ENCODE data around the gene MIPOL1.

The MIPOL1 gene

GRCh38 chr14:37399517-37399916 lies 201.8 kb downstream of the MIPOL1 start:
- H3K27ac Mint-ChIP-seq: no peak overlapping the region
- H3K36me3 Mint-ChIP-seq: no peaks in the 10 kb centered on the region
- H3K4me3 Mint-ChIP-seq: no peak overlapping the region
- H3K27me3 Mint-ChIP-seq: no peaks in the 10 kb centered on the region
- DNase-seq (no peak), ATAC-seq (replicated peaks) (no peak)
- peaks cover 17 to 28% of the 10 kb centered on the region in 2 donors for H3K9me3 Mint-ChIP-seq
- no peaks in the 10 kb centered on the region for H3K4me1 Mint-ChIP-seq

GRCh38 chr14:37401093-37401492 lies 203.4 kb downstream of the MIPOL1 start:
- ATAC-seq (replicated peaks) (no peak), DNase-seq (no peak)
- Mint-ChIP-seq H3K9me3 (peaks cover 9 to 16% of the 10 kb centered on the region in 2 donors), H3K27me3 (no peaks in the 10 kb centered on the region), H3K36me3 (no peaks in the 10 kb centered on the region), H3K4me1 (no peaks in the 10 kb centered on the region), H3K4me3 (no peak overlapping the region), H3K27ac (no peak overlapping the region)

GRCh38 chr14:37403626-37404025 lies 205.9 kb downstream of the MIPOL1 start:
- H3K36me3 Mint-ChIP-seq: no peaks in the 10 kb centered on the region
- H3K4me3 Mint-ChIP-seq: no peak overlapping the region
- H3K4me1 Mint-ChIP-seq: no peaks in the 10 kb centered on the region
- DNase-seq (no peak), ATAC-seq (replicated peaks) (no peak)
- no peak overlapping the region for H3K27ac Mint-ChIP-seq
- no peaks in the 10 kb centered on the region for H3K27me3 Mint-ChIP-seq
- peaks cover 3 to 8% of the 10 kb centered on the region in 2 donors for H3K9me3 Mint-ChIP-seq

GRCh38 chr14:37406095-37406494 lies 208.4 kb downstream of the MIPOL1 start:
- Mint-ChIP-seq H3K4me1 (no peaks in the 10 kb centered on the region), H3K9me3 (peaks cover 2 to 3% of the 10 kb centered on the region in 2 donors), H3K4me3 (no peak overlapping the region), H3K27me3 (no peaks in the 10 kb centered on the region), H3K36me3 (no peaks in the 10 kb centered on the region), H3K27ac (no peak overlapping the region)
- ATAC-seq (replicated peaks) (no peak), DNase-seq (no peak)

GRCh38 chr14:37411079-37411735 lies 213.5 kb downstream of the MIPOL1 start:
- no peak overlapping the region for H3K27ac Mint-ChIP-seq
- H3K4me1 Mint-ChIP-seq: no peaks in the 10 kb centered on the region
- H3K9me3 Mint-ChIP-seq: peaks cover 0 to 2% of the 10 kb centered on the region in 2 donors
- no peak for ATAC-seq (replicated peaks)
- no peak for DNase-seq
- no peaks in the 10 kb centered on the region for H3K27me3 Mint-ChIP-seq
- no peaks in the 10 kb centered on the region for H3K36me3 Mint-ChIP-seq
- no peak overlapping the region for H3K4me3 Mint-ChIP-seq

GRCh38 chr14:37413050-37413449 lies 215.3 kb downstream of the MIPOL1 start:
- peaks cover 0 to 2% of the 10 kb centered on the region in 2 donors for H3K9me3 Mint-ChIP-seq
- H3K4me3 Mint-ChIP-seq: no peak overlapping the region
- no peak overlapping the region for H3K27ac Mint-ChIP-seq
- no peaks in the 10 kb centered on the region for H3K36me3 Mint-ChIP-seq
- H3K27me3 Mint-ChIP-seq: no peaks in the 10 kb centered on the region
- H3K4me1 Mint-ChIP-seq: no peaks in the 10 kb centered on the region
- ATAC-seq (replicated peaks): no peak
- DNase-seq: no peak

- H3K4me1 Mint-ChIP-seq: no peaks in the 10 kb centered on the region
- DNase-seq: no peak
- H3K4me3 Mint-ChIP-seq: no peak overlapping the region
- no peak overlapping the region for H3K27ac Mint-ChIP-seq
- peaks cover 0 to 2% of the 10 kb centered on the region in 2 donors for H3K9me3 Mint-ChIP-seq
- no peaks in the 10 kb centered on the region for H3K36me3 Mint-ChIP-seq
- no peak for ATAC-seq (replicated peaks)
- no peaks in the 10 kb centered on the region for H3K27me3 Mint-ChIP-seq
These were observed 215.8 kb downstream of the MIPOL1 start for GRCh38 chr14:37413504-37414003.

GRCh38 chr14:37416264-37416663 lies 218.5 kb downstream of the MIPOL1 start:
- Mint-ChIP-seq H3K4me1 (no peaks in the 10 kb centered on the region), H3K27me3 (no peaks in the 10 kb centered on the region), H3K9me3 (no peaks in the 10 kb centered on the region), H3K27ac (no peak overlapping the region), H3K36me3 (no peaks in the 10 kb centered on the region), H3K4me3 (no peak overlapping the region)
- DNase-seq (no peak), ATAC-seq (replicated peaks) (no peak)

- no peaks in the 10 kb centered on the region for H3K9me3 Mint-ChIP-seq
- no peaks in the 10 kb centered on the region for H3K27me3 Mint-ChIP-seq
- ATAC-seq (replicated peaks) (no peak), DNase-seq (no peak)
- no peak overlapping the region for H3K27ac Mint-ChIP-seq
- H3K4me3 Mint-ChIP-seq: no peak overlapping the region
- H3K36me3 Mint-ChIP-seq: no peaks in the 10 kb centered on the region
- H3K4me1 Mint-ChIP-seq: no peaks in the 10 kb centered on the region
These were observed 219.4 kb downstream of the MIPOL1 start for GRCh38 chr14:37417151-37417550.

- Mint-ChIP-seq H3K27ac (no peak overlapping the region), H3K27me3 (no peaks in the 10 kb centered on the region), H3K36me3 (no peaks in the 10 kb centered on the region), H3K4me3 (no peak overlapping the region), H3K9me3 (no peaks in the 10 kb centered on the region), H3K4me1 (no peaks in the 10 kb centered on the region)
- no peak for DNase-seq
- no peak for ATAC-seq (replicated peaks)
These were observed 220.1 kb downstream of the MIPOL1 start for GRCh38 chr14:37417833-37418232.

GRCh38 chr14:37420622-37421021 lies 222.9 kb downstream of the MIPOL1 start:
- Mint-ChIP-seq H3K4me1 (no peaks in the 10 kb centered on the region), H3K4me3 (no peak overlapping the region), H3K9me3 (no peaks in the 10 kb centered on the region), H3K36me3 (no peaks in the 10 kb centered on the region), H3K27me3 (no peaks in the 10 kb centered on the region), H3K27ac (no peak overlapping the region)
- ATAC-seq (replicated peaks) (no peak), DNase-seq (no peak)

GRCh38 chr14:37422319-37422718 lies 224.6 kb downstream of the MIPOL1 start:
- Mint-ChIP-seq H3K4me3 (no peak overlapping the region), H3K27ac (no peak overlapping the region), H3K36me3 (no peaks in the 10 kb centered on the region), H3K9me3 (no peaks in the 10 kb centered on the region), H3K27me3 (no peaks in the 10 kb centered on the region), H3K4me1 (no peaks in the 10 kb centered on the region)
- DNase-seq (no peak), ATAC-seq (replicated peaks) (no peak)

GRCh38 chr14:37422748-37423147 lies 225.0 kb downstream of the MIPOL1 start:
- Mint-ChIP-seq H3K9me3 (no peaks in the 10 kb centered on the region), H3K27ac (no peak overlapping the region), H3K4me1 (no peaks in the 10 kb centered on the region), H3K4me3 (no peak overlapping the region), H3K27me3 (no peaks in the 10 kb centered on the region), H3K36me3 (no peaks in the 10 kb centered on the region)
- DNase-seq (no peak), ATAC-seq (replicated peaks) (no peak)

GRCh38 chr14:37428954-37429353 lies 231.2 kb downstream of the MIPOL1 start:
- Mint-ChIP-seq H3K4me3 (no peak overlapping the region), H3K36me3 (no peaks in the 10 kb centered on the region), H3K9me3 (peaks cover 2 to 9% of the 10 kb centered on the region in 2 donors), H3K4me1 (no peaks in the 10 kb centered on the region), H3K27me3 (no peaks in the 10 kb centered on the region), H3K27ac (no peak overlapping the region)
- no peak for DNase-seq
- ATAC-seq (replicated peaks): no peak

GRCh38 chr14:37429618-37430017 lies 231.9 kb downstream of the MIPOL1 start:
- no peak overlapping the region for H3K27ac Mint-ChIP-seq
- ATAC-seq (replicated peaks) (no peak), DNase-seq (no peak)
- H3K9me3 Mint-ChIP-seq: peaks cover 2 to 9% of the 10 kb centered on the region in 2 donors
- H3K4me1 Mint-ChIP-seq: no peaks in the 10 kb centered on the region
- no peaks in the 10 kb centered on the region for H3K36me3 Mint-ChIP-seq
- H3K4me3 Mint-ChIP-seq: no peak overlapping the region
- H3K27me3 Mint-ChIP-seq: no peaks in the 10 kb centered on the region
